ENCODE results near the gene CARMIL3.
"Not testable (repeated sequence)": the region's sequence is repeated elsewhere in the genome, so short reads cannot be mapped to it uniquely, and the experiment has no call there.

The CARMIL3 gene, protein sequence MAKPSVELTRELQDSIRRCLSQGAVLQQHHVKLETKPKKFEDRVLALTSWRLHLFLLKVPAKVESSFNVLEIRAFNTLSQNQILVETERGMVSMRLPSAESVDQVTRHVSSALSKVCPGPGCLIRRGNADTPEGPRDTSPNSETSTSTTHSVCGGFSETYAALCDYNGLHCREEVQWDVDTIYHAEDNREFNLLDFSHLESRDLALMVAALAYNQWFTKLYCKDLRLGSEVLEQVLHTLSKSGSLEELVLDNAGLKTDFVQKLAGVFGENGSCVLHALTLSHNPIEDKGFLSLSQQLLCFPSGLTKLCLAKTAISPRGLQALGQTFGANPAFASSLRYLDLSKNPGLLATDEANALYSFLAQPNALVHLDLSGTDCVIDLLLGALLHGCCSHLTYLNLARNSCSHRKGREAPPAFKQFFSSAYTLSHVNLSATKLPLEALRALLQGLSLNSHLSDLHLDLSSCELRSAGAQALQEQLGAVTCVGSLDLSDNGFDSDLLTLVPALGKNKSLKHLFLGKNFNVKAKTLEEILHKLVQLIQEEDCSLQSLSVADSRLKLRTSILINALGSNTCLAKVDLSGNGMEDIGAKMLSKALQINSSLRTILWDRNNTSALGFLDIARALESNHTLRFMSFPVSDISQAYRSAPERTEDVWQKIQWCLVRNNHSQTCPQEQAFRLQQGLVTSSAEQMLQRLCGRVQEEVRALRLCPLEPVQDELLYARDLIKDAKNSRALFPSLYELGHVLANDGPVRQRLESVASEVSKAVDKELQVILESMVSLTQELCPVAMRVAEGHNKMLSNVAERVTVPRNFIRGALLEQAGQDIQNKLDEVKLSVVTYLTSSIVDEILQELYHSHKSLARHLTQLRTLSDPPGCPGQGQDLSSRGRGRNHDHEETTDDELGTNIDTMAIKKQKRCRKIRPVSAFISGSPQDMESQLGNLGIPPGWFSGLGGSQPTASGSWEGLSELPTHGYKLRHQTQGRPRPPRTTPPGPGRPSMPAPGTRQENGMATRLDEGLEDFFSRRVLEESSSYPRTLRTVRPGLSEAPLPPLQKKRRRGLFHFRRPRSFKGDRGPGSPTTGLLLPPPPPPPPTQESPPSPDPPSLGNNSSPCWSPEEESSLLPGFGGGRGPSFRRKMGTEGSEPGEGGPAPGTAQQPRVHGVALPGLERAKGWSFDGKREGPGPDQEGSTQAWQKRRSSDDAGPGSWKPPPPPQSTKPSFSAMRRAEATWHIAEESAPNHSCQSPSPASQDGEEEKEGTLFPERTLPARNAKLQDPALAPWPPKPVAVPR (N-terminal part only)

DNA sequence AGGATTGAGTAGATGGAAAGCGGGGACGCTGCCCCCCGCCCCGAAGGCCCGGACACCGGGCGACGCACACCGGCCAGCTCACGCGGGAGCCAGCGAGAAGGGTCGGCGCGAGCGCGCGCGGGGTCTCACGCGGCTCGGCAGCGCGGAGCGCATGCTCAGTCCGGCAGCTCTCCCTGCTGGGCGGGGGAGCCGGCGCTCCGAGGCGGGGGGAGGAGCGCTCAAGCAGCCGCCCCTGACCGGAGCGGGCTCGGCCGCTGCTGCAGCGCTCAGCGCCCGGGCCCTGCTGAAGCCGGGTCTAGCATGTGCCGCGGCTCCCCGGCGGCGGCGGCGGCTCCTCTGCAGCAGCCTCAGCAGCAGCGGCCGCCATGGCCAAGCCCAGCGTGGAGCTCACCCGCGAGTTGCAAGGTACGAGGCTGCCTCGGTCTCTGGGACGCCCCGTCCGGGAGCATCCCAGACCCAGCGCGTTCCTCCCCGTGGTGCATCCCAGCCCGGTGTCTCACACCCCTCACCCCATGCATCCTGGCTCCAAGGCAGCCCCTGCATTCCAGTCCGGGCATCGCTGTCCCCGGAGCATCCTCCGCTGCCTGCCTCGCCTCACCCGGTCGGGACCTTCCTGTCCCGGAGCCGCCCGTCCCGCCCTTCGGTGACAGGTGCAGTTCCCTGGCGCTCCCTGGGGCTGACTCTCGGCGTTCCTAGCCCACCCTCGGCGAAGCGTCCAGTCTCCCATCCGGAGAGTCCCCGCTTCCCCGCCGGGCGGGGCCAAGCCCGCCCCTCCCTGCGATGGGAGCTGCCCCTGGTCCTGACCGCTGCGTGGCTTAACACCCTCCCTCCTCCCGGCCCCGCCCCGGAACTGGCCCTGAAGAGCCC is at the start of gene CARMIL3:
TSS of gene CARMIL3 (plus strand) at position 221 of the 867 bp plus-strand sequence. CDS start at position 366, 145 bp downstream.
- DNase-seq (ENCODE audit: low spot score): peak; percentile 63

DNA sequence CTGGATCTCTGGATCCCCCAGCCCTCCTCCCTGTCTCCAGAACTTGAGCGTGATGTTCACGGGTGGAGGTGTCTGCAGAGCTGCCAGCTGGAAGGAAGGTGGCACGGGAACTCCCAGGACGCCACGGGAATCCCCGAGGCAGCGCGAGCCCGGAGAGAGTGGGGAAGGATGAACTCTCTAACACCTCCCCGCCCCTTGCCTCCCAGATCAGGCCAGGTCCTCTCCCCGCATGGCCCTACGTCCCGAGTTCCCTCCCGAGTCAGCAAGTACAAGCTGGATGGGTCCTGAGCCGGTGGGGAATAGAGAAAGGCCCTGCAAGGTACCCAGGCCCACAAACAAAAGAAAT is 45.4 kb upstream of the CARMIL3 start:
- DNase-seq (ENCODE audit: low spot score): not testable (repeated sequence)

DNA sequence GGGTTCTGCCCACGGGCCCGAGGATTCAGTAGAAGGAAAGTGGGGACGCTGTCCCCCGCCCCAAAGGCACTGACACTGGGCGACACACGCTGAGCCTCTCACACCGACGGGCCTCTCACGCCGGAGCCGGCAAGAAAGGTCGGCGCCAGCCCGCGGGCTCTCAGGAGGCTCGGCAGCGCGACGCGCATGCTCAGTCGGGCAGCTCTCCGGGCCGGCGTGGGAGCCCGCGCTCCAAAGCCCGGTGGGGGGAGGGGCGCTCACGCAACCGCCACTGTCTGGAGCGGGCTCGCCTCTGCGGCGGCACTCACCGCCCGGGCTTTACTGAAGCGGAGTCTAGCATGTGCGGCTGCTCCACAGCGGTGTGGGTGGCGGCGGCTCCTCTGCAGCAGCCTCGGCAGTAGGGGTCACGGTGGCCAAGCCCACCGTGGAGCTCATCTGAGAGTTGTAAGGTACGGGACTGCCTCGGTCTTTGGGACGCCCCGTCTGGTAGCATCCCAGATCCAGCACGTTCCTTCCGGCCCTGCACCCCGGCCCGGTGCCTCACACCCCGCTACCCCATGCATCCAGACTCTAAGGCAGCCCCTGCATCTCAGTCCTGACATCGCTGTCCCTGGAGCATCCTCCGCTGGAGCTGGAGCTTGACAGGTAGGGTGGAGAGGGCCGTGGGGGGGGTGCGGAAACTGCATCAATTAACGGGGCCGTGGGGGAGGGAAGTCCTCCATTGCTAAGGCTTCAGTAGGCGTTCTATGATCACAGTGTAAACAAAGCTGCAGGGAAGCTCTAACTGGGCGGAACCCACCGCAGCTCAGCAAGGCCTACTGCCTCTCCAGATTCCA is 44.8 kb upstream of the CARMIL3 start:
- DNase-seq (ENCODE audit: low spot score): not testable (repeated sequence)

DNA sequence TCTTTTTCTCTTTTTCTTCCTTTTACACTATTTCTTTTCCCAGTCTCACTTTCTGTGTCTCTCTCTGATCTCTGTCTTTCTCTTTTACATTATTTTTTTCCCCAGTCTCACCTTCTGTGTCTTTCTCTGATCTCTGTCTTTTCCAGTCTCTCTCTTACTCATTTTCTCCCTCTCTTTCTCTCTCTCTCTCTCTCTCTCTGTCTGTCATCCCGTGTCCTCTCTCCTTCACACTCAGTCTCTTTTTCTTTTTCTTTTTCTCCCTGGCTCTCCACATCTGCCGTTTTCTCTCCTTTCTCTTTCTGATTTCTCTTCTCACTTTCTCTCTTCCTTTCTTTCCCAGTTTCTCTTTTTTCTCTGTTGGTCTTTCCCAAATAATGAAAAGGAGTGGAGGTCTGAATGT is 40.8 kb upstream of the CARMIL3 start:
- DNase-seq (ENCODE audit: low spot score): no peak

DNA sequence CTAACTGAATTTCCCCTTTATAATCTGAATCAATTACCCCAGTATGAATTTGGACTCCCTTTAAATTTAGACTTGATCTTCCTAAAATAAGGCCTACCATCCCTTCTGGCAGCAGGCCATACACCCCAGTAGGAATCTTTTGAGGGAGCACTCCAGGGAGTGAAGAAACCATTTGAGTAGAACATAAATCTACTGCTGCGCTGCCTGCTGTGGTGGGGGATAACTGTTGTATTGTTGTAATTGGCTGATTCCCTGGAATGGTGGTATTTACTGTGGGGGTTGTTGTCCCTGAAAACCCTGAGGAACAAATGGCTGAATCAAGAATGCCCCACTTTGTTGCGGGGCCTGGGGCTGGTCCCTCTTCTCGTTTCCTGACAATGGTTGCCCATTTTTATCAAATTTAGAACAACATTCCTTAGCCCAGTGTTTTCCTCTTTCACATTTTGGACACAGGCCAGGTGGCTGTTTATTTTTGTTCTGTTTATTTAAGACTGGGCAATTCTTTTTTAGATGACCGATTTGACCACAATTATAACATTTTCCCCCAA is 39.0 kb upstream of the CARMIL3 start:
- not testable (repeated sequence) for DNase-seq (ENCODE audit: low spot score)

DNA sequence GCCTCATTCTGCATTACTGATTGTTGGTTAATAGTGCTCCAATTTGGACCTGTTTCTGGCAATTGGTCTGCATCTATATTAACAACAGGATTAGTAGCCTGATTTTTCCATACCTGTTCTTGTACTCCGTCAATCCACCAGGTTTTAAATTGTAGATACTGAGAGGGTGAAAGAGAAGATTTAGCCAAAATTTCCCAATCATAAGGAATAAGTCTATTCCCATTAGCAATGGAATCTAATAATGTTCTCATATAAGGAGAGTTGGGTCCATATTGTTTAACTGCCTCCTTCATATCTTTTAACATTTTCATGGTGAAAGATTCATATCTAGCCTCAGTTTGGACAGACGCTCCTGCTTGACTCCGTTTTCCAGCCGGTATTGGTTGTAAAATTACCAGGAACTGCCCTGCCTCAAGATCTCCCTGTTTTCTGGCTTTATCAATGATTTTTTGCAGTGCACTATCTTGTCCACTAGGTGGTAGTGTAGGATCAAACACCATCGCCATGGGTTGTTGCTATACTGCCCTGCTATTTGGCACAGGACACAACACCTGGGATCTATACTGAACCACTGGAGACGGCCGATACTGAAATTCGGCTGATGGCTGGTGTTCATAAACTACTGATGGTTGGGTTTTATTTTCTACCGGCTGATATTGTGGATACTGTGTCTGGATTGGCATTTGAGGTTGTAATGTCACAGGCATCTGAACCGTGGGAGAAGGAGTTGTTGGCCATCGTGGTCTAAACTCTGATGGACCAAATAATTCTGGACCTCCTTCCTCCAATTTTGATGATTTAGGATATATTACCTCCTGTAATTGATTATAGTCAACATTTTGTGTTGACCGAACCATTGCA is 37.9 kb upstream of the CARMIL3 start:
- DNase-seq (ENCODE audit: low spot score): peak; percentile 89

DNA sequence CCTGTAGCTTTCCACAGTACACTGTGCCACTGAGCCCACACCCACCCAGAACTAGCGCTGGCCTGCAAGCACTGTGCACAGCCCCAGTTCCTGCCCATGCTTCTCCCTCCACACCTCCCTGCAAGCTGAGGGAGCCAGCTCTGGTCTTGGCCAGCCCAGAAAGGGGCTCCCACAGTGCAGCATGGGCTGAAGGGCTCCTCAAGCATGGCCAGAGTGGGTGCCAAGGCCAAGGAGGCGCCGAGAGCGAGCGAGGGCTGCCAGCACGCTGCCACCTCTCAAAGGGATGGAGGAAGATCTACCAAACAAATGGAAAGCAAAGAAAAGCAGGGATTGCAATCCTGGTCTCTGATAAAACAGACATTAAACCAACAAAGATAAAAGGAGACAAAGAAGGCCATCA is 36.1 kb upstream of the CARMIL3 start:
- not testable (repeated sequence) for DNase-seq (ENCODE audit: low spot score)

DNA sequence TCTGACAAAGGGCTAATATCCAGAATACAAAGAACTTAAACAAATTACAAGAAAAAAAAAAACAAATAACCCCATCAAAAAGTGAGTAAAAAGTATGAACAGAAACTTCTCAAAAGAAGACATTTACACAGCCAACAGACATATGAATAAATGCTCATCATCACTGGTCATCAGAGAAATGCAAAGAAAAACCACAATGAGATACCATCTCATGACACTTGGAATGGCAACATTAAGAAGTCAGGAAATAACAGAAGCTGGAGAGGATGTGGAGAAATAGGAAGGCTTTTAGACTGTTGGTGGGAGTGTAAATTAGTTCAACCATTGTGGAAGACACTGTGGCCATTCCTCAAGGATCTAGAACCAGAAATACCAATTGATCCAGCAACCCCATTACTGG is 32.8 kb upstream of the CARMIL3 start:
- not testable (repeated sequence) for DNase-seq (ENCODE audit: low spot score)

DNA sequence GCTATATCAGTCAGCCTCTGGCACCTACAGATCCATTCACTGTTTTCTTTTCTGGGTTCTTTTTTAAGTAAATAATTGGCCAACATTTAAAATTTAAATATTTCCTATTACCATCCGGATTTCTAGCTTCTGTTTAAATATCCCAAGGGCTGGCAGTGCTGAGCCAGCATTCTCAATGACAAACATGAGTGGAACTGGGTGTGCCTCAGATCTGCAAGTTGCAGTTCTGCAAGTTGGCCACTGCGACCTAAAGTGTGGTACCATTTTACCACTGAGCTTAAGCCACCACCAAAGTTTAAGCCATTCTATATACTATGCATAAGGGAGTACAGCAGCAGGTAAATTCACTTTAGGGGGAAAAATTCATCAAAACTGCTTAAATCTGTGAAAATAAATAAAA is 31.9 kb upstream of the CARMIL3 start:
- DNase-seq (ENCODE audit: low spot score): not testable (repeated sequence)

DNA sequence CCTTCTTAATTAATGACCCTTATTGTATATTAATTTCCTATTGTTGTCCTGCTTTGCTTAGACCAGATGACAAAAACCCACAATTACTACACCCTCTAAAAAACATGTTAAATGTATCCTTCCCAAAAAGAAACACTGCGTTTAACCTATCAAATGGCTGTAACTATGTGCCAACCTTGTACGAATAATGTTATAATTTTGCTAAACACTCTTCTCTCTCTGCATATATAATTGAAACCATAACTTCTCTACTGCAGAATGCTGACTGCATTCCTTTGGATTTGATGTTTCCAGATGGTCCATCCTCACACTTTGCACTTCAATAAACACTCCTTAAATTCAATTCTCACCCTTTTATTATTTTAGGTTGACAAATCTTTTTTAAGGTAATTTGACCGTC is 31.3 kb upstream of the CARMIL3 start:
- not testable (repeated sequence) for DNase-seq (ENCODE audit: low spot score)

DNA sequence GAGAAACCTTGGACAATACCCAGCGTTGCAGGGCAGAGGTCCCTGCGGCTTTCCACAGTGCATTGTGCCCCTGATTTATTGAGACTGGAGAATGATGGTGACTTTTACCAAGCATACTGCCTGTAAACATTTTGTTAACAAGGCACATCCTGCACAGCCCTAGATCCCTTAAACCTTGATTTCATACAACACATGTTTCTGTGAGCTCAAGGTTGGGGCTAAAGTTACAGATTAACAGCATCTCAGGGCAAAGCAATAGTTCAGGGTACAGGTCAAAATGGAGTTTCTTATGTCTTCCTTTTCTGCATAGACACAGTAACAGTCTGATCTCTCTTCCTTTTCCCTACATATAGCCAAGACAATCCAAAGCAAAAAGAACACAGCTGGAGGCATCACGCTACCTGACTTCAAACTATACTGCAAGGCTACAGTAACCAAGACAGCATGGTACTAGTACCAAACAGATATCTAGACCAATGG is 26.8 kb upstream of the CARMIL3 start:
- DNase-seq (ENCODE audit: low spot score): not testable (repeated sequence)

DNA sequence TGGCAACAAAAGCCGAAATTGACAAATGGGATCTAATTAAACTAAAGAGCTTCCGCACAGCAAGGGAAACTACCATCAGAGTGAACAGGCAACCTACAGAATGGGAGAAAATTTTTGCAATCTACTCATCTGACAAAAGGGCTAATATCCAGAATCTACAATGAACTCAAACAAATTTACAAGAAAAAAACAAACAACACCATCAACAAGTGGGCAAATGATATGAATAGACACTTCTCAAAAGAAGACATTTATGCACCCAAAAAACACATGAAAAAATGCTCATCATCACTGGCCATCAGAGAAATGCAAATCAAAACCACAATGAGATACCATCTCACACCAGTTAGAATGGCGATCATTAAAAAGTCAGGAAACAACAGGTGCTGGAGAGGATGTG is 22.1 kb upstream of the CARMIL3 start:
- not testable (repeated sequence) for DNase-seq (ENCODE audit: low spot score)

DNA sequence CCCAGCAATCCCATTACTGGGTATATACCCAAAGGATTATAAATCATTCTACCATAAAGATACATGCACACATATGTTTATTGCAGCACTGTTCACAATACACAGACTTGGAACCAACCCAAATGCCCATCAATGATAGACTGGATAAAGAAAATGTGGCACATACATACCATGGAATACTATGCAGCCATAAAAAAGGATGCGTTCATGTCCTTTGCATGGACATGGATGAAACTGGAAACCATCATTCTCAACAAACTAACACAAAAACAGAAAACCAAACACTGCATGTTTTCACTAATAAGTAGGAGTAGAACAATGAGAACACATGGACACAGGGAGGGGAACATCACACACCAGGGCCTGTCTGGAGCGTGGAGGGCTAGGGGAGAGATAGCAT is 20.5 kb upstream of the CARMIL3 start:
- not testable (repeated sequence) for DNase-seq (ENCODE audit: low spot score)

DNA sequence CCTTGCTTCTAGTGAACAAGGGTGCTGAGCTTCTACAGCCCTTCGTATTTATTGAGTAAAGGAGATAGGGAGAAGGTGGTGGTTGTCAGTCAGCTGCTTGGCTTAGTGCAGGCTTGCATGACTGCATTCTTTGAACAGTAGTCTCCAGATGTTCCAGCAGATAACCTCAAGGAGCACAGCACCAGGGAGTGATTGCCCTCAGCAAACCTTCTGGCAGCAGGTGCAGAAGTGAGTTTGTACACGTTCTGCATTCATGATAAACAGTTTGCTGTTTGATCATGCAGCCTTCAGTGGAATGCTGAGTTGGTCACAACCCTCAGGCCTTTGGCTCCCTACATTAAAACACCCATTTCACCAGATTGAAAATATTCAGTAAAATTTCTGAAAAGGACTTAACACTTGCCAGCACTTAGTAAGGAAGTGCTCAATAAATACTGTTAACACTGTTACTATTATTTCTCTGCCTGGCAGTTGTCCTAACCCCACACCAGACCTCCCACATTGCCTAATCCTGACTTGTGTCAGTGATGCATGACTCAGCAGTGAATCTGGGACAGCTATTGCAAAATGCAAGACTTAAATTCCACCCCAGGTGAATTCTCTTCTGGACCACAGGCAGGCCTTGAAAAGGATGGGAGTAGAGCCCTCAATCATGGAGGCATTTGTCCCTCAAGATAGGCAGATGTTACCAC is 18.9 kb upstream of the CARMIL3 start:
- no peak for DNase-seq (ENCODE audit: low spot score)

DNA sequence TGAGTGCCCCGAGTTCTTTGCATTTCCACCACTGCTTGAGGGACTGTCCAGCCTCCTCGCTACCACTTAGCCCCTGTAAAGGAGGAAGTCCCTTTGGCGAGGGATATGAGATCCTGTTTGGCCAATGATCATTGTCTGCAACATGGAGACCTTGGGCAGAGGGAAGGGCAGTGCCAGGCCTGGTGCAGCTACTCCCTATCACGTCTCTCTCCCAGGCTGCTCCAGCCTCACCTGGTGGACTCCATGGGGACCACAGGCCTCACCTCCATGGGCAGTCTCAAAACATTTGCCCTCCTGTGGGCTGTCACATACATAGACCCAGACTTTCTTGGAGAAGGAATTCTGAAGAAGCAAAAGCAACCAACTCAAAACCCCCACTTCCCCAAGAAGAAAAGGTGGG is 16.0 kb upstream of the CARMIL3 start:
- DNase-seq (ENCODE audit: low spot score): not testable (repeated sequence)

DNA sequence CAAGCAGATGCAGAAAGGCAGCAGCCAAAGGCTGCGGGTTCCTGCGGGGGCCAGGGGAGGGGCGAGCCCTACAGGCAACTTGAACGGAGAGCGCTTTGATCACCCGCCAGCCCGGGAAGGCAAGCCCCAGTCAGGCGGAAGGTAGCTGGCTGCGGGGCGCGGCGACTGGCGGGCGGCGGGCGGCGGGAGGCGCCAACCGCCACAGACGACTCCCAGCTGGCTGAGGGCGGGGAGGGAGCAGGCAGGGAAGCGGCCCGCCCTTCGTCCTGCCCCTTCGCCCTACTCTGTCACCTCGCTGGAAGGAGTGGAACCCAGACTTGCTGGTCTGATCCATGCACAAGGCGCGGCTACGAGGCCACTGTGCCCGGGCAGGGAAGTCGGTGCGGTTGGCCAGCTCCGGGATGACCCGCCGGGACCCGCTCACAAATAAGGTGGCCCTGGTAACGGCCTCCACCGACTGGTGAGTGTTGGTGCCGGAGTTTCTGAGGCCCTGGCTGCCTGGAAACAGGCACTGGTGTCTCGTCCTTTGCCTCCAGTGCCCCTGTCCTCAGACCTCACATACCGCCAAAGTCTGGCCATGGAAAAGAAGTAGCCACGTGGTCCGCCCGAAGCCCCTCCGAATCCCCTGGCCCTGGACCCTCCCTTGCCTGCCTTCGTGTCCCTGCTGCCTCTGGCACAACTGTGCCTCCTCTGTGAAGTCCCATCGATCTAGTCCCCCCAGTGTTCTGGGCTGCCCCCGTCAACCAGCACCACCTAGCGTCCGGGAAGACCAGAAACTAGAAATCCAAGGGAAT is 15.4 kb upstream of the CARMIL3 start:
- peak; percentile 79 for DNase-seq (ENCODE audit: low spot score)

DNA sequence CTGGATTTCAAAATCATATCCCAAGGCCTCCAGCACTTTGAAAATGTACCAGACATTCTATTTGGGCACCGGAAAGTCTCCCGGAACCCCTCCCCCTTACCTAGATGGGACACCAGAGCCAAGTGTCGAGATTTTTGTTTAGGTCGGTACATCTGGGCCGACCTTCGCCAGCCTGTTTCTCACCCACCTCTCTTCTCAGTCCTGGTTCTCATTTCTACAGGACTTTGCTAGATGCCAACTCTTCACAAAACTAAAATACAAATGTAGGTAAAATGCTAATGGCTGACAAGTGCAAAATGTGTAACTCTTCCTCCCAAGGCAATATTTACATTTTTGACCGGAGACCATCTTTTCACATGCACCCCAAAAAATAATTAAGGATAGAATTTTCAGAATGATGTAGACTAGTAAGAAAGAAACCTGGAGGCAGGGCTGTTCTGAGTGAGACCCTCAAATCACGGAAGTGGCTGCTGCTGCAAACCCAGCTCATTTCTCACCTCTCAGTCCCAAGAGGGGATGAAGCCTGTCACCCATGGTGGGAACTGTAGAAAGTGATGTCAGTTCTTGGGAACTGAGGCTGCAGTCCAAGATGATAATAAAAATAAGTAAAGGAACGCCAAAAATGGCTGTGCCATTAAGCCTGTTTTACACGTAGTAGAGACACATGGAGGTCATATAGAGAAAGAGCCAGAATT is 14.7 kb upstream of the CARMIL3 start:
- not testable (repeated sequence) for DNase-seq (ENCODE audit: low spot score)
